Activated CD4-positive, alpha-beta T cell treated with anti-CD3 and anti-CD28 coated beads for 1 hour (primary cell): ENCODE measurements around the gene SRRM3.
"Not testable (repeated sequence)": the region's sequence is repeated elsewhere in the genome, so short reads cannot be mapped to it uniquely, and the experiment has no call there.

ENCODE experiments used
- DNase-seq: peaks from one replicate; pipeline ENCODE4 v3.0.0-alpha.2; 2020

Gene SRRM3

GRCh38 chr7:76231583-76231982 lies 29.9 kb downstream of the SRRM3 start:
- DNase-seq: no peak

GRCh38 chr7:76232698-76233097 lies 31.0 kb downstream of the SRRM3 start:
- no peak for DNase-seq

DNA sequence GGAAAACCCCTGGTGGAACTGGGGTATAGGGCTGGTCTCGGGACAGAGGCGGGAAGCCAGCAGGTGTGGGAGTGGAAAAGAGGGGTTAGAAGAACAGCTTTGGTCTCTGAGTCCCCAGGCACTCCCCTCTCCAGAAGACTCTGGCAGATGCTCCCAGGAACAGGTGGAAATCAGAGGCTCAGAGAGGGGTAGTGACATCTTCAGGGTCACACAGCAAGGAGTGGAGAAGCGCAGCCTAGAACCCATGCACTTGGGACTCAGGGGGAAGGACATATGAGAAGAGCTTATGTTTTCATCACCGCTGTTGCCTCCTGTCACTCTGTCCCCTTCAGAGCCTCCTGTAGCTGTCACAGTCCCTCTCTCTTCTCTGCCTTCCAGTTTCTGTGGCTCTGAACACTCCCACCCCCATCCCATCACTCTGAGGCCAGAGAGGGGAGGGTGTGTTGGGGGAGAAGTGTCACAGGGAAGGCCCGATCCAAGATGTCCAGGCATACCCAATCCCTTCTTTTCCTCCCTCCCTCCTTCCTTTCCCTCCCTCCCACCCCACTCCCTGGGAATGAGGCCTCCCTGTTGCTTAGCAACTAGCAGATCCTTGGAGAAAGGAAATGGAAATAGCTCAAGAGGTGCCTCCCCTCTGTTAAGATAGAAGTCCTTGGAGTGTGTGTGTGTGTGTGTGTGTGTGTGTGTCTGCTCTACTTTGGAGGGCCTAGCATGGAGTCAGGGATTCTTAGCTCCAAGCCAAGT lies 32.0 kb downstream of the SRRM3 start:
- DNase-seq: no peak

DNA sequence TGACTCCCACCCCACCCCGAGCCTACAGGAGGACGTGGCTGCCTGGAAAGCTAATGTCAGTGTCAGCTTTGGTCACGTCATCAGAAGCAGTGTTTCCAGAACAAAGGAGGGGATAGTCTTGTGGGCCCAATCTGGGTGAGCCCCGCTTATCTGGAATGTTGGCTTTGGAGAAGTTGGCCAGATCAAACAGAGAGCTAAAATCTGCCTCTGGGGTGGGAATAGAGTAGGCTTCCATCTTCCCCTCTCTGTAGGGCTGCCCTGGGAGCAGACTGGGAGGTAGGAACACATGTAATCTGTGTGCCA lies 32.5 kb downstream of the SRRM3 start:
- DNase-seq: no peak

DNA sequence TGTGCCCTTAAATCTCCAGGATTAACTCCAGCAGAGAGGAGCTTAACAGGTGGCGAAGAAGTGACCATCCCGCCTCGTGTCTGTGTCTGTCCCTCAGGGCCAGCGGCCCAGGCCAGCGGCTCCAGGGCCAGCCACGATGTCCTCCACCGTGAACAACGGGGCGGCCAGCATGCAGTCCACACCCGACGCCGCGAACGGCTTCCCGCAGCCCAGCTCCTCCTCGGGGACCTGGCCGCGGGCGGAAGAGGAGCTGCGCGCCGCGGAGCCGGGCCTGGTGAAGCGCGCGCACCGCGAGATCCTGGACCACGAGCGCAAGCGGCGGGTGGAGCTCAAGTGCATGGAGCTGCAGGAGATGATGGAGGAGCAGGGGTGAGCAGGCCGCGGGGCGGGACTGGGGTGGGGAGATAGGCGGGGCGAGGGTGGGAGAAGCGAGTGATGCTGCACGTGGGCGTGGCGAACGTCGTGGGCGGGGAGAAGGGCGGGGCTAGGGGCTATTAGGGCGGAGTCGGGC lies 33.3 kb downstream of the SRRM3 start:
- DNase-seq: peak; percentile 51

- DNase-seq: no peak
These were observed 34.5 kb downstream of the SRRM3 start for GRCh38 chr7:76236224-76236623.

DNA sequence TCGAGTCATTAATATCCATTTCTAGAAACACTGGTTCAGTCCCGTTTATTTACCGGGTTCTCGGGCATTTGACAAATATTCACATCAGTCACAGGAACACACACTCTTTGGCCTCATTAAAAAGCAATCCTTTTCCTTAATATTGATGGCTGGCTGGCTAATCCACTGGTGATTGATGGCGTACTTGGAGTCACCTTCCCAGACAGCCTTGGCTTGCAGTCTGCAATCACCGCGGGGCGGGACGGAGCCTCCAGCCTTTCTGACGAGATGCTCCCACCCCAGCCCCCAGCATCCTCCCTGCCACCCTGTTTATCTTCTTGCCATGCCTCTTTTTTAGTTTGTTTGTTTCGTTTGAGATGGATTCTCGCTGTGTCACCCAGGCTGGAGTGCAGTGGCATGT lies 36.6 kb downstream of the SRRM3 start:
- no peak for DNase-seq

DNA sequence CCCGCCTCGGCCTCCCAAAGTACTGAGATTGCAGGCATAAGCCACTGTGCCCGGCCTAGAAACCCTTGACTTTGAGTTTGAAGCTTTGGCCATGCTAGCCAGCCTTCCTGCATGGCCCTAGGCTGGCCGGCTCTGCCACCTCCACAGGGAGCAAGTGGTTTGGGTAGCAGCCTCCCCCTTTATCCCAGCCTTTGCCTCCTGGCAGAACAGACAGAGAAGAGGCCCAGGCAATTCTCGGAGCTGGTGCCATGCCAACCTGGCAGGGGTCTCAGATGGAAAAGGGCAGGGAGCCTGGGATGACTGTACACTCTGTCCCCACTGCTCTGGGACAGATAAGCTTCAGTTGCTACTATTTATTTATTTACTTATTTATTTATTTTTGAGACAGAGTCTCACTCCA lies 39.4 kb downstream of the SRRM3 start:
- DNase-seq: no peak

- not testable (repeated sequence) for DNase-seq
These were observed 40.9 kb downstream of the SRRM3 start for GRCh38 chr7:76242517-76243063.

DNA sequence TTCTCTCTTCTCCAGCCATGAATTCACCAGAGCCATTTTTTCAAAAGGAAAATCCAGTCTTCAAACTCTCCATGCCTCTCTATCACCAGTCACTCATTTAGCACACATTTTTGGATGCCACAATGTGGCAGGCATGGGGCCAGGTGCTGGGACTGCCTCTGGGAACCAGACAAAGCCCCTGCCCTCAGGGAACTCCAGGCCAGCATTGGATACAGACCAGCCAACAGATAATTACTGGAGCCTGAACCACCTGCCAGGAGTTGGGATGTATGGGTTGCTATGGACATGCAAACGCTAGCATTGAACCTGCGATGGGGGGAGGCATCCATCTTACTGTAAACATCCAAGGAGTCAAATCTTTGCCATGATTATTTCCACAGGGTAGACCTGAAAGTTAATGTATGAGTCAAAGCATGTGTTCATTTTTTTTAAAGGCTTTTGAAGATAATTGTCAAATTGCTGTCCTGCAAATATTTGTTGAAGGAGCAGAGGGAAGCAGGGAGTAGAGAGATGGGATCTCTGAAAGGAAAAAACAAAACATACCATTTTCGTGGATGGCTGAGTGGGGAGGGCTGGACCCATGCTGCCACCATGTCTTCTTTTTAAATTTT lies 43.2 kb downstream of the SRRM3 start:
- no peak for DNase-seq

- DNase-seq: no peak
These were observed 45.2 kb downstream of the SRRM3 start for GRCh38 chr7:76246804-76247389.

DNA sequence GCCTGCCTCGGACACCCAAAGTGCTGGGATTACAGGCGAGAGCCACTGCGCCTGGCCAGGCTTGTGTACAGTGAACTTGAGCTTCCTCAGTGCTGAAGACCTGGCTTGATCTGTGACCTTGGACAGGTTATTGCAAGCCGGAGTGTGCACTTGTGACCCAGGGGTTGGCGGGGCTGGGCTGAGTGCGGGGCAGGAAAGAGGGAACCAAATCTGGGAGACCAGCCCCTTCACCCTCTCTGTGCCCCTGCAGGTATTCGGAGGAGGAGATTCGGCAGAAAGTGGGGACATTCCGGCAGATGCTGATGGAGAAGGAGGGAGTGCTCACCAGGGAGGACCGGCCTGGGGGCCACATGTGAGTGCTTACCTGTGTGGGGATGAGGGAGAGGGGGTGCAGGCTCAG lies 46.2 kb downstream of the SRRM3 start:
- DNase-seq: no peak

DNA sequence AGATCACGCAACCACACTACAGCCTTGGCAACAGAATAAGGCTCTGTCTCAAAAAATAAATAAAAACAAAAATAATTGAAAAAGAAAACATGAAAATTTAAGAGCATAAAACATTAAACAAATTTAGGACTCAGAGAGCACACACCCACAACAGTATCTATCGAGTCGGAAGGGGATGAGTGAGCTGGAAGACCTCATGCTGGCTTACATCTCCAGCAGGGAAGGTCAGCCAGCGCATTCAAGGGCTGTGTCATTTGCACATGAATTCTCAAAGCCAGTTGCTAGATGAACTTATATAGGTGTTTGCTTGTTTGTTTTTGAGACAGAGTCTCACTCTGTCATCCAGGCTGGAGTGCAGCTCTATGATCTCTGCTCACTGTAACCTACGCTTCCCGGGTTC lies 50.3 kb downstream of the SRRM3 start:
- DNase-seq: no peak

GRCh38 chr7:76254781-76255180 lies 53.1 kb downstream of the SRRM3 start:
- no peak for DNase-seq

DNA sequence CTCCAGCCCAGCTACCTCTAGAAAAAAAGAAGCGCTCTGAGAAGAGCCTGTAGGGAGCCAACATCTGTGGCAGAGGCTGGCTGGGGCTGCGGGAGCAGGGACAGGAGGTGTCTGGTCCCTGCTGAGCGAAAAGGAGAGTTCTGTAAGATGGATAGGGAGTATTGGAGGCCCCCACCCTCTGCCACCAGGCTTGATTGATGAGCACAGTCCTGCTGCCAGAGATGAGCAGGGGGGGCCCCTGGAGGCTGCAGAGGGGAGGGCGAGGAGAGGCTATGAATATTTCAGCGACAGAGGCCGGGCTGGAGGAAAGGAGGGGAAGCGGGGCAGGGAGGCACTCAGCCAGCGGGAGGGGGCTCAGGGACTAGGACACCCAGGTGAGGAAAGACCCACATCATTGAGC lies 56.3 kb downstream of the SRRM3 start:
- no peak for DNase-seq

DNA sequence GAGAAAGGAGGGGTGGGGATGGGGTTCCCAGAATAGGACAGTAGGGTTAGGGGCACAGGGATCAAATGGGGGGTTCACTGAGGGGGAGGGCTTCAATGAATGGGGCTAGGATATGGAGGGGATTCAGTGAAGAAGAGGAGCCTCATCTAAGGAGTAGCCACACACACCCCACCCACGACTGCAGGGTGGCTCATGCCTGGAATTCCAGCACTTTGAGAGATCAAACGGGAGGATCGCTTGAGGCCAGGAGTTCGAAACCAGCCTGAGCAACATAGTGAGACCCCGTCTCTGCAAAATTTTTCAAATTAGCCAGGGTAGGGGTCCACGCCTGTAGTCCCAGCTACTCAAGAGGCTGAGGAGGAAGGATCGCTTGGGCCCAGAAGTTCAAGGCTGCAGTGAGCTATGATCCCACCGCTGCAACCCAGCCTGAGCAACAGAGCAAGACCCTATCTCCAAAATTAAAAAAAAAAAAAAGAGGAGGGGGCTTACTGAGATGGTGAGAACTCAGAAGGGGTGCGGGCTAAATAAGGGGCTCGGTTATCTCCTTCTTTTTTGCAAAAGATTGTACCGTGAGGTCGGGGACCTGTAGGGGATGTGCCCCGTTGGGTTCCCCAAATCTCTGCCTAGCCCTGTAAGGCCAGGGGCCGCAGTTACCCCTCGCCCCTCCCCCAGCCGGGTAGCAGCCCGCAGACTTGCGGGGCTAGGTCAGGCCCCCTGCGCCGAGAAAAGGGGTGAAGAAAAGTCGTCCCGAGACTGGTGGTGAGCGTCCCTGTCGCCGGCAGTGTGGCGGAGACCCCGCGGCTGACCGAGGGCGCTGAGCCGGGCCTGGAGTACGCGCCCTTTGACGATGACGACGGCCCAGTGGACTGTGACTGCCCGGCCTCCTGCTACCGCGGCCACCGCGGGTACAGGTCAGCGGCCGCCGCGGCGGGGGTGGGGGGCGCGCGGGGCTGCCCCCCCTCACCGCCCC lies 57.7 kb downstream of the SRRM3 start:
- no peak for DNase-seq

DNA sequence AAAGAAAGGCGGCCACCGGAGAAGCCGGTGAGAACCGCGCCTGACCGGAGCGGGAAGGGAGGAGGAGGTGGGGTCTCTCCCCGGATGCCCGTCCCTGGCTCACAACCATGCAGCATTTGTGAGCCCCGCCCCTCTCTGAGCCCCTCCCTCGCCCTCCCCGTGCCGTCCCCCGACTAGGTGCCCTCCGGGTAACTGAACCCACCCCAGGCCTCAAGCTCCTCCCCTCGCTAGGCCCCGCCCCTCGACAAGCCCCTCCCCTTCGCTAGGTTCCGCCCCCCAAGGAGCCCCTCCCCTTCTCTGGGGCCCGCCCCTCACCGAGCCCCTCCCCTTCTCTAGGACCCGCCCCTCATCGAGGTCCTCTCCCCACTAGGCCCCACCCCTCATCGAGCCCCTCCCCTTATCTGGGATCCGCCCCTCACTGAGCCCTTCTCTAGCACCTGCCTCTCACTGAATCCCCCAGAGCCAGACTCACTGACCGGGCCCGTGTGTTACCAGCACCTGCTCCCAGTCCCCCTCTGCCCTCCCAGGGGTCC lies 58.5 kb downstream of the SRRM3 start:
- peak; percentile 23 for DNase-seq

DNA sequence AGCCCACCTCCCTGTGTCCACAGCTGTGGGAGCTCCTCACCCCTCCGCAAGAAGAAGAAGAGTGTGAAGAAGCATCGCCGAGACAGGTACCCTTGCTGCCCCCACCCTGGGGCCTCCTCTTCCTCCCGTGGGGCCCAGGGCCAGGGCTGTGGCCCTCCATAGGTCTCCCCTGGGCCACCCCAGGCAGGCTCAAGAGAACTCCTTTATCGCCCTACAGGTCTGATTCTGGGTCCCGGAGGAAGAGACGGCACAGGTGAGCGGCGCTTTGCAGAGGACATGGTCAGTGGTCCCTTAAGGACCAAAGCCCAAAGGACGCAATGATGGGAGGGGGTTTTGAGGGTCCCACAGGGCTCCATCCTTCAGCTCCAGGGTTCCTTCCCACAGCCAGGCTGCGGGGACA lies 59.6 kb downstream of the SRRM3 start:
- DNase-seq: no peak

DNA sequence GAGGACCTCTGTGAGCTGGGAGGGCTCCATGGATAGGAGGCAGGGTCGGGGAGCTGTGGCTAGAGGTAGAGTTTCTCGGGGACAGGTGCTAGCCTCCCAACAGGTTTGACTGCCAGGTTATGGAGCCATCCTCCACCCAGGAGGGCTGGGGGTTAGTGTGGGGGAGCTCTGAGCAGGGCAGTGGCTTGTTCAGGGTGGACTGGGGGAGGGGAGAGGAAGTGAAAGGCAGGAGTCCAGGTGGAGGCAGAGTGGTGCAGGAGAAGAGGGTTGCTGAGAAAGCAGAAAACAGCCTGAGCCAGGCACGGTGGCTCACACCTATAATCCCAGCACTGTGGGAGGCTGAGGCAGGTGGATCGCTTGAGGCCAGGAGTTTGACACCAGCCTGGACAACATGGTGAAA lies 60.2 kb downstream of the SRRM3 start:
- no peak for DNase-seq

DNA sequence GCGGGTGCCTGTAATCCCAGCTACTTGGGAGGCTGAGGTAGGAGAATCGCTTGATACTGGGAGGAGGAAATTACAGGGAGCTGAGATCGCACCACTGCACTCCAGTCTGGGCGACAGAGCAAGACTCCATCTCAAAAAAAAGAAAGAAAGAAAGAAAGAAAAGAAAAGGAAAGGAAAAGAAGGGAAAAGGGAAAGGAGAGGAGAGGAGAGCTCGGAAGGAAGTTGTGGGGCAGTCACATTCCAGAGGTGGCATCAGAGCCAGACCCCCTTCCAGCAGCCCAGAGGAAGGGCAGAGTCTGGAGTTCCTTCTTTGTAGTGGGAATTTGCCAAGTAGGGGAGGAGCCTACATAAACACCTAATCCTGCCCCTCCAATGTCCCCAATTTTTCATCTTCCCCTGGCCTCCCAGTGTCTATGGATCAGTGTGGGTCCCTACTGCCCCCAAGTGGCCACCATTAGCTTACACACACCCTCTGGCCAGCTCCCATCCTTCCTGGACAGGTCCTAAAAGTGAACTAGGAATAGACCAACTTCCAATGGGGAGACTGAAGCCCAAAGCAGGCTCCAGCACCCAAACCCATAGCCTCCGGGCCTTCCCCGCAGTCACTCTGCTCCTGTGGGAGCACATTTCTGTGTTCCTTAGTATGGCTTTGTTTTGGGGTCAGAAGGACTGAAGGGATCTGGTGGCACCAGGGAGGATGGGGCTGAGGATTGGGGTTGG lies 61.1 kb downstream of the SRRM3 start:
- no peak for DNase-seq

DNA sequence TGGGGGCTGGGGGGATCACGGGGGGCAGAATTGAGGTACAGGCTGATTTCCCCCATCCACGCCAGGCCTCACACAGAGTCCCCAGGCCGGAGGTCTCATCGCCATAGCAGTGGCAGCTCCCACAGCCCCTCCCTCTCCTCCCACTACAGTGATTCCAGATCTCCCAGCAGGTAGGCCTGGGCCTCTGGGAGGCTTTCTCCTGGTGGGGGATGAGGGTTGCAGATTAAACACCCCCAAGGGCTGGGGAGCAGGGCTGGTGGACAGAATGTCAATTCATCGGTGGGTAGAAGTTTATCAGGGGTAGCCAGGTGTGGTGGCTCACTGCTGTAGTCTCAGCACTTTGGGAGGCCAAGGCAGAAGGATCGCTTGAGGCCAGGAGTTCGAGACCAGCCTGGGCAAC lies 63.6 kb downstream of the SRRM3 start:
- DNase-seq: no peak
